Activated CD8-positive, alpha-beta memory T cell treated with anti-CD3 and anti-CD28 coated beads, Interleukin-2, amount 10 ng/mL, durations not matched to agents 7 days and 5 days (primary cell): Measurements from ENCODE around the gene ELOVL1. TPM values are rescaled to one million over a fixed set of nuclear protein-coding genes. Genes with fewer than 3 reads are reported as not detected.

Experiments
- ATAC-seq: fragments of 150-1000 bp; cut with Tn5 transposase; one replicate; pipeline ENCODE4 v1.10.0; 2021; ENCODE audit warnings: moderate library complexity
- CTCF ChIA-PET: fragments of 350-600 bp; sonication (Branson Sonifier 250); formaldehyde crosslinking; loops from one replicate; lab custom pipeline; 2021; ENCODE audit warnings: antibody characterized with exemption; lab: Charles Lee
- DNase-seq: peaks from one replicate; pipeline ENCODE4 v3.0.0-alpha.2; 2020
- H3K27ac Mint-ChIP-seq: one replicate; pipeline ENCODE4 v1.8.0; 2021; ENCODE audit warnings: mild to moderate bottlenecking, mixed read lengths
- H3K27me3 Mint-ChIP-seq: one replicate; pipeline ENCODE4 v1.8.0; 2021; ENCODE audit warnings: mixed read lengths
- H3K36me3 Mint-ChIP-seq: one replicate; pipeline ENCODE4 v1.8.0; 2021; ENCODE audit warnings: mild to moderate bottlenecking, mixed read lengths
- H3K4me1 Mint-ChIP-seq: one replicate; pipeline ENCODE4 v1.8.0; 2021; ENCODE audit warnings: mixed read lengths
- H3K4me3 Mint-ChIP-seq: one replicate; pipeline ENCODE4 v1.8.0; 2021; ENCODE audit warnings: mild to moderate bottlenecking, moderate library complexity, mixed read lengths
- H3K9me3 Mint-ChIP-seq: one replicate; pipeline ENCODE4 v1.8.0; 2022; ENCODE audit warnings: low read depth, mixed read lengths
- total RNA-seq, 2 experiments: library from RNA; stranded (reverse); gene quantifications; one replicate each; pipeline ENCODE4 v1.2.3, GENCODE V29; 2021

The ELOVL1 gene
- total RNA-seq, 2 experiments from 2014 or later, result 64.4 to 74.2 TPM

- H3K4me3 Mint-ChIP-seq, result peak overlapping the region; percentile 94
- peaks cover 51% of the 10 kb centered on the region for H3K4me1 Mint-ChIP-seq
- no peaks in the 10 kb centered on the region for H3K9me3 Mint-ChIP-seq
- H3K36me3 Mint-ChIP-seq, result peaks cover 57% of the 10 kb centered on the region
- no peaks in the 10 kb centered on the region for H3K27me3 Mint-ChIP-seq
- peak overlapping the region; percentile 83 for H3K27ac Mint-ChIP-seq
- CTCF ChIA-PET, result interaction anchor here (1.6 kb wide), 1 partner anchor 8 kb away, joined by 10 read pairs; the partner anchor contains the start of gene ELOVL1
- ATAC-seq, result no peak
- DNase-seq, result no peak
Observed at GRCh38 chr1:43359696-43360095, 8.1 kb downstream of the ELOVL1 start.

- Mint-ChIP-seq H3K9me3 (no peaks in the 10 kb centered on the region), H3K27me3 (no peaks in the 10 kb centered on the region), H3K36me3 (peaks cover 51% of the 10 kb centered on the region), H3K4me1 (peaks cover 51% of the 10 kb centered on the region), H3K27ac (peak within 1 kb of the TSS; percentile 89), H3K4me3 (peak within 1 kb of the TSS; percentile 94)
- peak; percentile 100 for DNase-seq
- CTCF ChIA-PET, result interaction anchor here (0.6 to 2.7 kb wide), 8 partner anchors 9 to 140 kb away, joined by 3 to 12 read pairs (median 4); partner anchors contain the start of gene ELOVL1
- peak; percentile 97 for ATAC-seq
Observed at GRCh38 chr1:43358746-43359693, 8.8 kb downstream of the ELOVL1 start, which contains the start of gene CDC20. Gene CDC20, plus strand, starts transcription at chr1:43358981. Its CDS starts 235 bp downstream, at chr1:43359216.

- no peak for ATAC-seq
- Mint-ChIP-seq H3K9me3 (no peaks in the 10 kb centered on the region), H3K4me1 (peaks cover 46% of the 10 kb centered on the region), H3K4me3 (peak overlapping the region; percentile 94), H3K27ac (peak overlapping the region; percentile 89), H3K27me3 (no peaks in the 10 kb centered on the region), H3K36me3 (peaks cover 46% of the 10 kb centered on the region)
- DNase-seq, result no peak
- CTCF ChIA-PET, result interaction anchor here (0.6 to 2.7 kb wide), 10 partner anchors 10 to 139 kb away, joined by 3 to 12 read pairs (median 4); partner anchors contain the start of gene ELOVL1
Observed at GRCh38 chr1:43358121-43358745, 9.6 kb downstream of the ELOVL1 start.

- no peak for DNase-seq
- CTCF ChIA-PET, result interaction anchor here (1.0 to 2.7 kb wide), 5 partner anchors 11 to 130 kb away, joined by 3 to 12 read pairs (median 4); partner anchors contain the start of gene ELOVL1
- Mint-ChIP-seq H3K4me3 (peak overlapping the region; percentile 94), H3K4me1 (peaks cover 40% of the 10 kb centered on the region), H3K27me3 (no peaks in the 10 kb centered on the region), H3K36me3 (peaks cover 40% of the 10 kb centered on the region), H3K27ac (no peak overlapping the region), H3K9me3 (no peaks in the 10 kb centered on the region)
- no peak for ATAC-seq
Observed at GRCh38 chr1:43357251-43357650, 10.6 kb downstream of the ELOVL1 start.

GRCh38 chr1:43354936-43355335 is 12.9 kb downstream of the ELOVL1 start:
- no peak overlapping the region for H3K27ac Mint-ChIP-seq
- peaks cover 17% of the 10 kb centered on the region for H3K36me3 Mint-ChIP-seq
- no peaks in the 10 kb centered on the region for H3K27me3 Mint-ChIP-seq
- no peak overlapping the region for H3K4me3 Mint-ChIP-seq
- CTCF ChIA-PET, result interaction anchor here (1.2 kb wide), 1 partner anchor 128 kb away, joined by 5 read pairs; no protein-coding TSS in a partner anchor
- H3K4me1 Mint-ChIP-seq, result peaks cover 21% of the 10 kb centered on the region
- DNase-seq (no peak), ATAC-seq (no peak)
- no peaks in the 10 kb centered on the region for H3K9me3 Mint-ChIP-seq

- DNase-seq (no peak), ATAC-seq (no peak)
- CTCF ChIA-PET, result interaction anchor here (1.2 kb wide), 1 partner anchor 127 kb away, joined by 5 read pairs; no protein-coding TSS in a partner anchor
- H3K4me3 Mint-ChIP-seq, result no peak overlapping the region
- peaks cover 12% of the 10 kb centered on the region for H3K36me3 Mint-ChIP-seq
- no peaks in the 10 kb centered on the region for H3K9me3 Mint-ChIP-seq
- H3K27ac Mint-ChIP-seq, result no peak overlapping the region
- H3K27me3 Mint-ChIP-seq, result no peaks in the 10 kb centered on the region
- peaks cover 20% of the 10 kb centered on the region for H3K4me1 Mint-ChIP-seq
Observed at GRCh38 chr1:43354471-43354870, 13.3 kb downstream of the ELOVL1 start.

- Mint-ChIP-seq H3K27me3 (no peaks in the 10 kb centered on the region), H3K27ac (peak overlapping the region; percentile 2), H3K9me3 (no peaks in the 10 kb centered on the region), H3K4me3 (no peak overlapping the region), H3K36me3 (peaks cover 9% of the 10 kb centered on the region), H3K4me1 (peaks cover 17% of the 10 kb centered on the region)
- no peak for ATAC-seq
- CTCF ChIA-PET, result interaction anchor here (1.0 kb wide), 1 partner anchor 62 kb away, joined by 4 read pairs; no protein-coding TSS in a partner anchor
- DNase-seq, result no peak
Observed at GRCh38 chr1:43352881-43353280, 14.9 kb downstream of the ELOVL1 start.

- ATAC-seq, result no peak
- Mint-ChIP-seq H3K4me1 (peaks cover 15% of the 10 kb centered on the region), H3K27me3 (no peaks in the 10 kb centered on the region), H3K9me3 (no peaks in the 10 kb centered on the region), H3K4me3 (no peak overlapping the region), H3K36me3 (peaks cover 9% of the 10 kb centered on the region), H3K27ac (no peak overlapping the region)
- DNase-seq, result no peak
- CTCF ChIA-PET, result interaction anchor here (1.0 kb wide), 1 partner anchor 62 kb away, joined by 4 read pairs; no protein-coding TSS in a partner anchor
Observed at GRCh38 chr1:43352351-43352705, 15.5 kb downstream of the ELOVL1 start.

- H3K4me3 Mint-ChIP-seq, result no peak overlapping the region
- no peak for DNase-seq
- CTCF ChIA-PET, result no interaction called here
- no peak overlapping the region for H3K27ac Mint-ChIP-seq
- H3K27me3 Mint-ChIP-seq, result peaks cover 2% of the 10 kb centered on the region
- H3K9me3 Mint-ChIP-seq, result no peaks in the 10 kb centered on the region
- peaks cover 13% of the 10 kb centered on the region for H3K4me1 Mint-ChIP-seq
- H3K36me3 Mint-ChIP-seq, result peaks cover 7% of the 10 kb centered on the region
- no peak for ATAC-seq
Observed at GRCh38 chr1:43351421-43352350, 16.1 kb downstream of the ELOVL1 start.

- peaks cover 2% of the 10 kb centered on the region for H3K27me3 Mint-ChIP-seq
- CTCF ChIA-PET, result no interaction called here
- no peak for ATAC-seq
Observed at GRCh38 chr1:43350976-43351375, 16.8 kb downstream of the ELOVL1 start.

GRCh38 chr1:43349594-43350306 is 18.1 kb downstream of the ELOVL1 start:
- peaks cover 2% of the 10 kb centered on the region for H3K27me3 Mint-ChIP-seq
- no peak for ATAC-seq
- H3K4me1 Mint-ChIP-seq, result peaks cover 10% of the 10 kb centered on the region
- peak overlapping the region; percentile 80 for H3K27ac Mint-ChIP-seq
- CTCF ChIA-PET, result no interaction called here
- H3K36me3 Mint-ChIP-seq, result no peaks in the 10 kb centered on the region
- no peaks in the 10 kb centered on the region for H3K9me3 Mint-ChIP-seq
- DNase-seq, result no peak
- peak overlapping the region; percentile 74 for H3K4me3 Mint-ChIP-seq

More at GRCh38 chr1:43350976-43351375, 16.8 kb downstream of the ELOVL1 start:
- no peak for DNase-seq
- H3K36me3 Mint-ChIP-seq, result peaks cover 2% of the 10 kb centered on the region
- H3K27ac Mint-ChIP-seq, result no peak overlapping the region
- peaks cover 10% of the 10 kb centered on the region for H3K4me1 Mint-ChIP-seq
- no peaks in the 10 kb centered on the region for H3K9me3 Mint-ChIP-seq
- no peak overlapping the region for H3K4me3 Mint-ChIP-seq
